ENCODE results near the gene STBD1.

The STBD1 gene

DNA sequence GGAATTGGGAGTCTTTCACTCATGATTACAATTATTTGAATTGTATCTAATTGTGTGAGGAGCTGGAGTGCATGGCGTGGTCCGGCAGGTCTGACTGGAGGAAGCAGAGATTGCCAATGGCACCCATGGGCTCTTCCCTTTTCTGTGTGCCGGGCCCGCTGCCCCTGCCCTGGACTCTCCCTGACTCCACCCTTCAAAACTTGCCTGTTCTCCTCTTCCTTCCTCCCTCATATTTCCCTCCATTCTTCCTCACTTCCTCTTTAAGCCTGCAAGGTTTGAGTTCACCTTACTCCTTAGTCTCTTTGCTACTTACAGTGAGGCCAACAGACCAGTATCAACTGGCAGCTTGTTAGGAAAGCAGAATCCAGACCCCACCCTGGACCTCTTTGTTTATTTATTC, 6.5 kb upstream of the STBD1 start:
- no peaks in the 10 kb centered on the region for H4K20me1 ChIP-seq (ENCODE audit: insufficient read depth, low read length)

DNA sequence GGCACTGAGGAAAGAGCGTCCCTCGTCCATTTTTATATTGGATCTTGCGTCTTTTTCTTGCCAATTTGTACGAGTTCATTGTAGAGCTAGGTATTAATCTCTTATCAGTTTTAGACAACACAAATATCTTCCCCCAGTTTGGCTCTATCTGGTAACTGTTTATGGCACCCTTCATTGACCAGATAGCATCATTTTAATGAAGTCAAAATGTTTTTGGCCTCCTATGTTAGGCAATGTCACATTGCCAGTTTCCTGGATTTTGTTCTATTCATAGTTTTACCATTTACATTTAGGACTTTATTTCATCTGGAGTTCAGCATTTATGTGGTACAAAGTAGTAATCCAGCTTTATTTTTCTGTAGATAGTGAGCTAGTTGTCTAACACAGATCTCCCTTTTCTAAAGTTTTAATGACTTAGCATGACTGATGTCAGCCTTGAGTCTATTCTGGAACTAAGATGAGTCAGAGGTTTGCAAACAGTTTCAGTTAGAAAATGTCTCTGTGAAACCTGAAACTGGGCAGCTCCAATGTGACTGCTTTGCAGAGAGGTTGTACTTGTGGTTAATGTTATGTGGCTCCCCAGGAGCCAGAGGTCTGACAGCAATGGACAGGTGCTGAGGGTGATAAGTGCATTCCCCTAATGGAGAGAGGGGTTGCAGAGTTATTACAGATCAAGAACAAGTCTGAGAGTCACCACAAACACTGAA, 5.3 kb upstream of the STBD1 start:
- Histone ChIP-seq H3K4me1 (ENCODE audit: insufficient read depth, low read length) (peaks cover 8% of the 10 kb centered on the region), H3K4me2 (ENCODE audit: insufficient read depth, low read length) (no peak overlapping the region), H2AFZ (ENCODE audit: low read depth, low read length) (no peak overlapping the region), H3K4me3 (ENCODE audit: low read depth in 1 of 2, low read length in 2 of 2) (no peak overlapping the region), H3K27ac (ENCODE audit: low read length) (no peak overlapping the region), H3K27me3 (ENCODE audit: insufficient read depth, low read length, poor library complexity) (no peaks in the 10 kb centered on the region), H3K9ac (ENCODE audit: low read depth, low read length) (no peak overlapping the region), H4K20me1 (ENCODE audit: insufficient read depth, low read length) (no peaks in the 10 kb centered on the region), H3K36me3 (ENCODE audit: insufficient read depth, low read length) (no peaks in the 10 kb centered on the region), H3K79me2 (ENCODE audit: insufficient read depth, low read length) (no peaks in the 10 kb centered on the region), H3K9me3 (ENCODE audit: insufficient read depth, low read length, severe bottlenecking) (peaks cover 3% of the 10 kb centered on the region)
- no peak for TF ChIP-seq EZH2 (IDR thresholded peaks at IDR 0.05; ENCODE audit: borderline replicate concordance, low read depth, low read length, severe bottlenecking)
- TF ChIP-seq, protein P1, sequence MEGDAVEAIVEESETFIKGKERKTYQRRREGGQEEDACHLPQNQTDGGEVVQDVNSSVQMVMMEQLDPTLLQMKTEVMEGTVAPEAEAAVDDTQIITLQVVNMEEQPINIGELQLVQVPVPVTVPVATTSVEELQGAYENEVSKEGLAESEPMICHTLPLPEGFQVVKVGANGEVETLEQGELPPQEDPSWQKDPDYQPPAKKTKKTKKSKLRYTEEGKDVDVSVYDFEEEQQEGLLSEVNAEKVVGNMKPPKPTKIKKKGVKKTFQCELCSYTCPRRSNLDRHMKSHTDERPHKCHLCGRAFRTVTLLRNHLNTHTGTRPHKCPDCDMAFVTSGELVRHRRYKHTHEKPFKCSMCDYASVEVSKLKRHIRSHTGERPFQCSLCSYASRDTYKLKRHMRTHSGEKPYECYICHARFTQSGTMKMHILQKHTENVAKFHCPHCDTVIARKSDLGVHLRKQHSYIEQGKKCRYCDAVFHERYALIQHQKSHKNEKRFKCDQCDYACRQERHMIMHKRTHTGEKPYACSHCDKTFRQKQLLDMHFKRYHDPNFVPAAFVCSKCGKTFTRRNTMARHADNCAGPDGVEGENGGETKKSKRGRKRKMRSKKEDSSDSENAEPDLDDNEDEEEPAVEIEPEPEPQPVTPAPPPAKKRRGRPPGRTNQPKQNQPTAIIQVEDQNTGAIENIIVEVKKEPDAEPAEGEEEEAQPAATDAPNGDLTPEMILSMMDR (IDR thresholded peaks at IDR 0.05; ENCODE audit: borderline replicate concordance, extremely low read depth, low read length, poor library complexity, severe bottlenecking): no peak
- ATAC-seq (ENCODE audit: insufficient read depth, low read depth) (peak; percentile 31; the same call in 2 of the 3 replicates), DNase-seq (no peak)

More for the DNA sequence above, 6.5 kb upstream of the STBD1 start:
- H3K4me2 ChIP-seq (ENCODE audit: insufficient read depth, low read length): no peak overlapping the region
- H3K79me2 ChIP-seq (ENCODE audit: insufficient read depth, low read length): no peaks in the 10 kb centered on the region
- H3K36me3 ChIP-seq (ENCODE audit: insufficient read depth, low read length): no peaks in the 10 kb centered on the region
- ATAC-seq (ENCODE audit: insufficient read depth, low read depth) (no peak), DNase-seq (no peak)
- H3K9me3 ChIP-seq (ENCODE audit: insufficient read depth, low read length, severe bottlenecking): peaks cover 3% of the 10 kb centered on the region
- H3K27ac ChIP-seq (ENCODE audit: low read length): no peak overlapping the region
- TF ChIP-seq EZH2 (IDR thresholded peaks at IDR 0.05; ENCODE audit: borderline replicate concordance, low read depth, low read length, severe bottlenecking): no peak
- TF ChIP-seq, protein P1 (IDR thresholded peaks at IDR 0.05; ENCODE audit: borderline replicate concordance, extremely low read depth, low read length, poor library complexity, severe bottlenecking): no peak
- H3K4me1 ChIP-seq (ENCODE audit: insufficient read depth, low read length): peaks cover 5% of the 10 kb centered on the region
- H2AFZ ChIP-seq (ENCODE audit: low read depth, low read length): no peak overlapping the region
- no peaks in the 10 kb centered on the region for H3K27me3 ChIP-seq (ENCODE audit: insufficient read depth, low read length, poor library complexity)
- H3K4me3 ChIP-seq (ENCODE audit: low read depth in 1 of 2, low read length in 2 of 2): no peak overlapping the region
- no peak overlapping the region for H3K9ac ChIP-seq (ENCODE audit: low read depth, low read length)

DNA sequence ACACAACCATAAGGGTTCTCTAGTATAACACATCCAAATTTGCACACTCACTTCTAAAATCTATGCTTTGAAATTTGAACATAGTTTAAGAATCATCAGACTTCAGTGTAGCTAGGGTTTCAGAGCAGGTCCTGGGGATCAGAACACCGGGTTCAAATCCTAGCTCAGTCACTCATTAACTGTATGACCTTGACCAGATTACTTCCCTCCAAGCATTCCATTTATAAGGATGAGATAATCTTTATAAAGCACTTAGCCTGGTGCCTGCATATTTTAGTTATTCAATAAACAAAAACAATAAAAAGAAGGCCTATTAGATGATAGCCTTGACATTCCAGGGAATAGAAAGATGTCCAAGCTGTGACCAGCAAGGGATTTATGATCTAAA, 4.8 kb upstream of the STBD1 start:
- H3K4me3 ChIP-seq (ENCODE audit: low read depth in 1 of 2, low read length in 2 of 2): no peak overlapping the region
- H3K27me3 ChIP-seq (ENCODE audit: insufficient read depth, low read length, poor library complexity): no peaks in the 10 kb centered on the region
- no peaks in the 10 kb centered on the region for H3K36me3 ChIP-seq (ENCODE audit: insufficient read depth, low read length)
- H2AFZ ChIP-seq (ENCODE audit: low read depth, low read length): no peak overlapping the region
- no peak for TF ChIP-seq EZH2 (IDR thresholded peaks at IDR 0.05; ENCODE audit: borderline replicate concordance, low read depth, low read length, severe bottlenecking)
- TF ChIP-seq, protein P1 (IDR thresholded peaks at IDR 0.05; ENCODE audit: borderline replicate concordance, extremely low read depth, low read length, poor library complexity, severe bottlenecking): no peak
- no peak overlapping the region for H3K9ac ChIP-seq (ENCODE audit: low read depth, low read length)
- H3K4me1 ChIP-seq (ENCODE audit: insufficient read depth, low read length): peaks cover 8% of the 10 kb centered on the region
- peaks cover 3% of the 10 kb centered on the region for H3K9me3 ChIP-seq (ENCODE audit: insufficient read depth, low read length, severe bottlenecking)
- no peak for DNase-seq
- H4K20me1 ChIP-seq (ENCODE audit: insufficient read depth, low read length): no peaks in the 10 kb centered on the region
- ATAC-seq (ENCODE audit: insufficient read depth, low read depth): no peak
- no peak overlapping the region for H3K27ac ChIP-seq (ENCODE audit: low read length)
- no peaks in the 10 kb centered on the region for H3K79me2 ChIP-seq (ENCODE audit: insufficient read depth, low read length)
- no peak overlapping the region for H3K4me2 ChIP-seq (ENCODE audit: insufficient read depth, low read length)

All from DND-41 (cell line).